ENCODE data around the gene CA5B. TPM values are rescaled to one million over a fixed set of nuclear protein-coding genes. Genes with fewer than 3 reads are reported as not detected.

Gene CA5B
- total RNA-seq, 1 experiment from 2014 or later = 8.3 TPM

GRCh38 chrX:15750611-15751154 is 12.6 kb downstream of the CA5B start:
- Histone ChIP-seq H3K9ac (ENCODE audit: extremely low read depth, insufficient read length, low read length) (no peak overlapping the region), H2BK20ac (ENCODE audit: low read depth, low read length, poor library complexity, severe bottlenecking) (no peak overlapping the region), H3K27ac (ENCODE audit: insufficient read length, low read depth, low read length) (no peak overlapping the region), H2BK120ac (ENCODE audit: low read depth, low read length, poor library complexity, severe bottlenecking) (no peak overlapping the region), H3K4me2 (ENCODE audit: insufficient read depth, insufficient read length, low read length) (no peak overlapping the region), H2AK5ac (ENCODE audit: insufficient read length, low read length) (no peak overlapping the region), H2BK5ac (ENCODE audit: insufficient read length, low read length) (no peak overlapping the region), H3K79me1 (ENCODE audit: insufficient read depth, low read depth, low read length, poor library complexity, severe bottlenecking) (no peaks in the 10 kb centered on the region), H3T11ph (ENCODE audit: low read length) (no peak overlapping the region), H3K23ac (ENCODE audit: insufficient read length, low read depth, low read length) (no peak overlapping the region), H3K27me3 (ENCODE audit: insufficient read depth, low read length) (no peaks in the 10 kb centered on the region), H3K14ac (ENCODE audit: insufficient read depth, low read length) (no peak overlapping the region), H3K18ac (ENCODE audit: insufficient read length, low read depth, low read length) (no peak overlapping the region), H4K5ac (ENCODE audit: insufficient read length, low read depth, low read length) (no peak overlapping the region), H2BK12ac (ENCODE audit: insufficient read length, low read depth, low read length) (no peak overlapping the region), H3K79me2 (ENCODE audit: insufficient read depth, low read length) (no peaks in the 10 kb centered on the region), H2AFZ (ENCODE audit: low read length) (no peak overlapping the region), H4K20me1 (ENCODE audit: control insufficient read depth, insufficient read depth, insufficient read length) (no peaks in the 10 kb centered on the region), H4K8ac (replicated peaks; ENCODE audit: insufficient read length, low read depth, low read length) (no peak overlapping the region), H3K9me3 (ENCODE audit: control insufficient read depth, low read depth, low read length) (no peaks in the 10 kb centered on the region), H4K91ac (ENCODE audit: insufficient read length, low read depth, low read length) (no peak overlapping the region), H3K23me2 (ENCODE audit: insufficient read length, low read depth, low read length, poor library complexity, severe bottlenecking) (no peaks in the 10 kb centered on the region), H3K56ac (ENCODE audit: insufficient read length, low read depth, low read length) (no peak overlapping the region), H2BK15ac (ENCODE audit: low read depth, low read length) (no peak overlapping the region), H3K4ac (ENCODE audit: low read depth, low read length) (no peak overlapping the region), H3K4me1 (ENCODE audit: insufficient read depth, low read length) (peaks cover 7% of the 10 kb centered on the region)
- Mint-ChIP-seq H3K4me1 (peaks cover 66 to 78% of the 10 kb centered on the region in 2 experiments), H3K36me3 (ENCODE audit: insufficient read depth in 1 of 3, low read depth in 3 of 3) (peaks cover 7 to 14% (median 10%) of the 10 kb centered on the region in 3 experiments; a peak in 5 of 7 replicates), H3K9me3 (peaks cover 0 to 2% of the 10 kb centered on the region in 2 experiments; a peak in 1 of 5 replicates), H3K4me3 (no peak overlapping the region), H3K27ac (peak overlapping the region in 2 of 3 experiments; percentile 7 to 56; a peak in 1 of 7 replicates), H3K27me3 (ENCODE audit: low read depth) (no peaks in the 10 kb centered on the region; the same call in 1 of the 2 replicates)
- no CpG with 5 or more reads among the region's 5 CpGs for WGBS (ENCODE audit: extremely low coverage, insufficient read length, low lambda C conversion rate)
- TF ChIP-seq, protein P1, sequence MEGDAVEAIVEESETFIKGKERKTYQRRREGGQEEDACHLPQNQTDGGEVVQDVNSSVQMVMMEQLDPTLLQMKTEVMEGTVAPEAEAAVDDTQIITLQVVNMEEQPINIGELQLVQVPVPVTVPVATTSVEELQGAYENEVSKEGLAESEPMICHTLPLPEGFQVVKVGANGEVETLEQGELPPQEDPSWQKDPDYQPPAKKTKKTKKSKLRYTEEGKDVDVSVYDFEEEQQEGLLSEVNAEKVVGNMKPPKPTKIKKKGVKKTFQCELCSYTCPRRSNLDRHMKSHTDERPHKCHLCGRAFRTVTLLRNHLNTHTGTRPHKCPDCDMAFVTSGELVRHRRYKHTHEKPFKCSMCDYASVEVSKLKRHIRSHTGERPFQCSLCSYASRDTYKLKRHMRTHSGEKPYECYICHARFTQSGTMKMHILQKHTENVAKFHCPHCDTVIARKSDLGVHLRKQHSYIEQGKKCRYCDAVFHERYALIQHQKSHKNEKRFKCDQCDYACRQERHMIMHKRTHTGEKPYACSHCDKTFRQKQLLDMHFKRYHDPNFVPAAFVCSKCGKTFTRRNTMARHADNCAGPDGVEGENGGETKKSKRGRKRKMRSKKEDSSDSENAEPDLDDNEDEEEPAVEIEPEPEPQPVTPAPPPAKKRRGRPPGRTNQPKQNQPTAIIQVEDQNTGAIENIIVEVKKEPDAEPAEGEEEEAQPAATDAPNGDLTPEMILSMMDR (conservative IDR thresholded peaks at IDR 0.05) = no peak
- DNase-seq = no peak

Data from H9 (cell line).